ENCODE measurements around the gene IGFN1.

DNA sequence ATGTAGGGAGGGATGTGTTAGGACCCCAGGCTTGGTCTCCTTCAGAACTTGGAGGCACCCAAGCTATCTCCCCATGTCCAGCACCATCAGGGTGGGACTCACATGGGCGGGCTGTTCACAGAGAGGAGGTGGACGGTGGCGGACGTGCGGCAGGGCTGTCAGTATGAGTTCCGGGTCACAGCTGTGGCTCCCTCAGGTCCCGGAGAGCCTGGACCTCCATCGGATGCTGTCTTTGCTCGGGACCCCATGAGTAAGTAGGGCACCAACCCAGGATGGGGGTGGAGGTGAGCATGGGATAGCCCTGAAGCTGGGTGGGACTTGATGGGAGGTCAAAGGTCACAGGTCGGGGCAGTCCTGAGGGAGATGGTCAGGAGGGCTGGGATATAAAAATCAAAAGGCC is 27.8 kb downstream of the IGFN1 start:
- TF ChIP-seq CEBPB (IDR thresholded peaks at IDR 0.05; ENCODE audit: low read depth, low read length), result no peak
- TF ChIP-seq RCOR1 (IDR thresholded peaks at IDR 0.05; ENCODE audit: insufficient replicate concordance, low read length), result no peak
- TF ChIP-seq, protein P1, sequence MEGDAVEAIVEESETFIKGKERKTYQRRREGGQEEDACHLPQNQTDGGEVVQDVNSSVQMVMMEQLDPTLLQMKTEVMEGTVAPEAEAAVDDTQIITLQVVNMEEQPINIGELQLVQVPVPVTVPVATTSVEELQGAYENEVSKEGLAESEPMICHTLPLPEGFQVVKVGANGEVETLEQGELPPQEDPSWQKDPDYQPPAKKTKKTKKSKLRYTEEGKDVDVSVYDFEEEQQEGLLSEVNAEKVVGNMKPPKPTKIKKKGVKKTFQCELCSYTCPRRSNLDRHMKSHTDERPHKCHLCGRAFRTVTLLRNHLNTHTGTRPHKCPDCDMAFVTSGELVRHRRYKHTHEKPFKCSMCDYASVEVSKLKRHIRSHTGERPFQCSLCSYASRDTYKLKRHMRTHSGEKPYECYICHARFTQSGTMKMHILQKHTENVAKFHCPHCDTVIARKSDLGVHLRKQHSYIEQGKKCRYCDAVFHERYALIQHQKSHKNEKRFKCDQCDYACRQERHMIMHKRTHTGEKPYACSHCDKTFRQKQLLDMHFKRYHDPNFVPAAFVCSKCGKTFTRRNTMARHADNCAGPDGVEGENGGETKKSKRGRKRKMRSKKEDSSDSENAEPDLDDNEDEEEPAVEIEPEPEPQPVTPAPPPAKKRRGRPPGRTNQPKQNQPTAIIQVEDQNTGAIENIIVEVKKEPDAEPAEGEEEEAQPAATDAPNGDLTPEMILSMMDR (conservative IDR thresholded peaks at IDR 0.05; ENCODE audit: low read depth, low read length), result no peak
- no peak for TF ChIP-seq MXI1 (IDR thresholded peaks at IDR 0.05; ENCODE audit: borderline replicate concordance, low read depth, low read length)
- TF ChIP-seq POLR2A (IDR thresholded peaks at IDR 0.05; ENCODE audit: low read depth, low read length), result no peak
